H1 (cell line): ENCODE measurements around the gene FTSJ3. TPM values are rescaled to one million over a fixed set of nuclear protein-coding genes. Genes with fewer than 3 reads are reported as not detected.
"Not testable (repeated sequence)": the region's sequence is repeated elsewhere in the genome, so short reads cannot be mapped to it uniquely, and the experiment has no call there.

Experiments
- CTCF ChIA-PET: fragments of 300-600 bp; sonication (Branson Sonifier 250); formaldehyde crosslinking; loops from one replicate; lab custom pipeline; 2021; ENCODE audit not compliant: partially characterized antibody; lab: Charles Lee
- POLR2A ChIA-PET: fragments of 300-600 bp; sonication (Branson Sonifier 250); formaldehyde crosslinking; loops from one replicate; lab custom pipeline; 2021; ENCODE audit warnings: inconsistent platforms; ENCODE audit not compliant: partially characterized antibody; lab: Charles Lee
- DNase-seq, 2 experiments: peaks; one replicate each; pipeline versions ENCODE4 v3.0.0 to v3.0.0-alpha.2; 2010 to 2022; ENCODE audit warnings: low spot score in 2 of 2, low read depth in 1 of 2, mixed read lengths in 1 of 2
- FAIRE-seq: peaks from 2 replicates; lab custom pipeline; 2011; peaks lifted over from hg19 to GRCh38; lab: Jason Lieb, UNC
- H2AFZ ChIP-seq: 2 replicates; pipeline ENCODE4 v1.8.1; 2012; ENCODE audit warnings: low read length, inconsistent platforms
- H2AK5ac ChIP-seq: 2 replicates; pipeline ENCODE4 v1.6.1; 2013; ENCODE audit warnings: low read depth, low read length
- H2BK120ac ChIP-seq: replicated peaks from 2 replicates; pipeline ENCODE3; 2013; ENCODE audit warnings: low read depth, low read length, inconsistent platforms
- H2BK12ac ChIP-seq: 2 replicates; pipeline ENCODE4 v1.6.1; 2013; ENCODE audit warnings: low read depth, low read length
- H2BK15ac ChIP-seq: 2 replicates; pipeline ENCODE4 v1.6.1; 2013; ENCODE audit warnings: low read length
- H2BK20ac ChIP-seq: 2 replicates; pipeline ENCODE4 v1.6.1; 2013; ENCODE audit warnings: low read length
- H2BK5ac ChIP-seq: 2 replicates; pipeline ENCODE4 v1.6.1; 2013; ENCODE audit warnings: low read depth, low read length
- H3K14ac ChIP-seq: 2 replicates; pipeline ENCODE4 v1.6.1; 2013; ENCODE audit warnings: inconsistent platforms; ENCODE audit not compliant: insufficient read length
- H3K18ac ChIP-seq: 2 replicates; pipeline ENCODE4 v1.6.1; 2013; ENCODE audit warnings: low read length; ENCODE audit errors: extremely low read depth
- H3K23ac ChIP-seq: 2 replicates; pipeline ENCODE4 v1.6.1; 2013; ENCODE audit warnings: inconsistent platforms; ENCODE audit not compliant: insufficient read length
- H3K23me2 ChIP-seq: 2 replicates; pipeline ENCODE4 v1.6.1; 2013; ENCODE audit warnings: low read depth, low read length
- H3K27ac ChIP-seq: 2 replicates; pipeline ENCODE4 v1.6.1; 2011; ENCODE audit warnings: low read depth, low read length, inconsistent platforms
- H3K27me3 ChIP-seq, 4 experiments: replicated peaks in 1 of 4; 1 replicate in 1 of 4; 2 replicates in 3 of 4; pipeline versions ENCODE4 v1.6.1 to v1.8.1; 2011 to 2013; ENCODE audit warnings: low read length in 3 of 4, mild to moderate bottlenecking in 3 of 4, inconsistent platforms in 2 of 4, mixed read lengths in 2 of 4, moderate library complexity in 1 of 4; ENCODE audit not compliant: control insufficient read depth in 3 of 4, insufficient read depth in 3 of 4; ENCODE audit errors: extremely low read depth in 1 of 4
- H3K36me3 ChIP-seq, 4 experiments: 2 replicates each; pipeline versions ENCODE4 v1.6.1 to v1.8.1; 2011 to 2013; ENCODE audit warnings: mild to moderate bottlenecking in 4 of 4, low read length in 3 of 4, moderate library complexity in 2 of 4, control low read depth in 1 of 4, inconsistent platforms in 1 of 4; ENCODE audit not compliant: insufficient read depth in 4 of 4, control insufficient read depth in 2 of 4
- H3K4ac ChIP-seq: replicated peaks from 2 replicates; pipeline ENCODE3; 2013; ENCODE audit warnings: low read length, low read depth, mixed read lengths, inconsistent platforms; ENCODE audit not compliant: insufficient read length
- H3K4me1 ChIP-seq, 4 experiments: replicated peaks in 1 of 4; 1 replicate in 1 of 4; 2 replicates in 3 of 4; pipeline versions ENCODE4 v1.6.1 to v1.8.1; 2011 to 2013; ENCODE audit warnings: low read length in 3 of 4, inconsistent platforms in 2 of 4, mixed read lengths in 1 of 4; ENCODE audit not compliant: insufficient read depth in 4 of 4, control insufficient read depth in 3 of 4
- H3K4me2 ChIP-seq, 2 experiments: 2 replicates each; pipeline versions ENCODE4 v1.6.1 to v1.8.1; 2011 to 2013; ENCODE audit warnings: low read depth in 2 of 2, low read length in 2 of 2, control low read depth in 1 of 2, inconsistent platforms in 1 of 2, mild to moderate bottlenecking in 1 of 2; ENCODE audit not compliant: insufficient read depth in 1 of 2
- H3K4me3 ChIP-seq, 4 experiments: fragments of 200-600, 300-600 bp in 1 of 4; sonication (generic), shearing (Covaris generic), sonication (Bioruptor Twin) in 1 of 4; 2 replicates each; pipeline versions ENCODE4 v1.5.1 to v1.8.1; 2011 to 2016; ENCODE audit warnings: low read length in 4 of 4, low read depth in 3 of 4, control low read depth in 2 of 4, inconsistent platforms in 2 of 4, mild to moderate bottlenecking in 2 of 4, mixed read lengths in 1 of 4, moderate library complexity in 1 of 4; ENCODE audit not compliant: insufficient read depth in 2 of 4; ENCODE audit errors: extremely low read depth in 1 of 4
- H3K56ac ChIP-seq: replicated peaks from 2 replicates; pipeline ENCODE3; 2013; ENCODE audit warnings: low read depth, mild to moderate bottlenecking, mixed read lengths, low read length, inconsistent platforms; ENCODE audit not compliant: insufficient read length
- H3K79me1 ChIP-seq: 2 replicates; pipeline ENCODE4 v1.6.1; 2013; ENCODE audit warnings: low read depth, low read length, control low read depth
- H3K79me2 ChIP-seq, 2 experiments: 2 replicates each; pipeline versions ENCODE4 v1.6.1 to v1.8.1; 2012 to 2013; ENCODE audit warnings: low read length in 2 of 2, mild to moderate bottlenecking in 2 of 2, inconsistent platforms in 1 of 2; ENCODE audit not compliant: insufficient read depth in 2 of 2, control insufficient read depth in 1 of 2
- H3K9ac ChIP-seq, 4 experiments: replicated peaks in 1 of 4; 1 replicate in 1 of 4; 2 replicates in 3 of 4; pipeline versions ENCODE4 v1.6.1 to v1.8.1; 2011 to 2013; ENCODE audit warnings: low read depth in 3 of 4, low read length in 3 of 4, control low read depth in 2 of 4, mild to moderate bottlenecking in 2 of 4, moderate library complexity in 2 of 4, inconsistent platforms in 1 of 4; ENCODE audit errors: extremely low read depth in 1 of 4
- H3K9me3 ChIP-seq, 2 experiments: 2 replicates each; pipeline versions ENCODE4 v1.6.1 to v1.8.1; 2012 to 2013; ENCODE audit warnings: mild to moderate bottlenecking in 2 of 2, moderate library complexity in 2 of 2, control low read depth in 1 of 2, inconsistent platforms in 1 of 2, low read depth in 1 of 2, low read length in 1 of 2, mixed read lengths in 1 of 2; ENCODE audit not compliant: insufficient read depth in 2 of 2
- H4K20me1 ChIP-seq, 2 experiments: replicated peaks in 1 of 2; 2 replicates each; pipeline versions ENCODE3 to v1.8.1; 2011 to 2013; ENCODE audit warnings: inconsistent platforms in 2 of 2, low read length in 2 of 2, mild to moderate bottlenecking in 1 of 2; ENCODE audit not compliant: insufficient read depth in 2 of 2, control insufficient read depth in 1 of 2
- H4K5ac ChIP-seq: 2 replicates; pipeline ENCODE4 v1.6.1; 2013; ENCODE audit warnings: low read length, low read depth, mixed read lengths, inconsistent platforms; ENCODE audit not compliant: insufficient read length
- H4K8ac ChIP-seq: 2 replicates; pipeline ENCODE4 v1.8.0; 2013; ENCODE audit warnings: mild to moderate bottlenecking, moderate library complexity, low read length, inconsistent platforms; ENCODE audit not compliant: insufficient read depth; ENCODE audit errors: extremely low read depth
- H4K91ac ChIP-seq: replicated peaks from 2 replicates; pipeline ENCODE3; 2013; ENCODE audit warnings: low read length, mixed read lengths, inconsistent platforms; ENCODE audit not compliant: insufficient read length
- WGBS, 2 experiments: shearing (Covaris generic) in 1 of 2; methylation state at CpG; one replicate each; pipeline versions ENCODE4 v1.1.6 to v1.1.7; 2013 to 2015; ENCODE audit warnings: low lambda C conversion rate in 2 of 2, mixed read lengths in 2 of 2, inconsistent platforms in 1 of 2, low coverage in 1 of 2, missing lambda C conversion rate in 1 of 2; ENCODE audit not compliant: insufficient replicate concordance in 2 of 2, insufficient coverage in 1 of 2, insufficient read length in 1 of 2; ENCODE audit errors: extremely low coverage in 1 of 2, missing lambda C conversion rate in 1 of 2; 5-methylcytosine and 5-hydroxymethylcytosine counted together
- polyA plus RNA-seq, 7 experiments: library from polyadenylated mRNA; depleted of rRNA in 3 of 7; stranded (reverse) in 5 of 7; unstranded in 2 of 7; fragments of >200 nt in 5 of 7; fragments of 200-250 nt in 2 of 7; gene quantifications; 1 replicate in 5 of 7; 2 replicates in 1 of 7; 4 replicates in 1 of 7; pipeline versions ENCODE4 v1.2.1 to v1.2.3, GENCODE V29; 2011 to 2013; ENCODE audit warnings: missing spikeins in 2 of 7, mixed read lengths in 2 of 7
- total RNA-seq: library from RNA; stranded (reverse); fragmentation: NEBNext Ultra II Directional; extraction: Animal tissue kit (Norgen Biotek cat#: 25700); gene quantifications from 2 replicates; pipeline ENCODE4 v1.2.1, GENCODE V29; 2021

FTSJ3 gene
- total and polyA plus RNA-seq, 2 of the 8 experiments (the other 6 are each of a cell fraction or from before 2014, with no cell fraction given) = 42.7 to 77.2 TPM

- H3K56ac ChIP-seq, H2BK12ac ChIP-seq, H2AFZ ChIP-seq, H4K91ac ChIP-seq, H4K8ac ChIP-seq, H3K79me2 ChIP-seq, H3K4me3 ChIP-seq, H3K4me2 ChIP-seq, H2BK5ac ChIP-seq, H3K79me1 ChIP-seq, H3K27me3 ChIP-seq, H3K4ac ChIP-seq, H3K23me2 ChIP-seq, H2BK15ac ChIP-seq, FAIRE-seq, H3K14ac ChIP-seq, H3K27ac ChIP-seq, H3K4me1 ChIP-seq, H4K5ac ChIP-seq, H2AK5ac ChIP-seq, H3K23ac ChIP-seq, H4K20me1 ChIP-seq, H3K9me3 ChIP-seq, H3K18ac ChIP-seq, H3K9ac ChIP-seq, DNase-seq, H3K36me3 ChIP-seq, H2BK20ac ChIP-seq, H2BK120ac ChIP-seq, POLR2A ChIA-PET: not testable (repeated sequence)
- CTCF ChIA-PET = interaction anchor here (0.7 to 8.9 kb wide), 8 partner anchors 10 to 26 kb away, joined by 3 to 77 read pairs (median 4); partner anchors contain the start of gene GH2
- 87% methylated on average over 8 of the region's 8 CpGs; no CpG with 5 or more reads in 1 of the 2 experiments for WGBS, 2 experiments
Measured at GRCh38 chr17:63856425-63856824, 29.0 kb upstream of the FTSJ3 start.
